Tibial artery (tissue), 4 donors: ENCODE measurements around the gene TNKS1BP1.
"Not testable (repeated sequence)": the region's sequence is repeated elsewhere in the genome, so short reads cannot be mapped to it uniquely, and the experiment has no call there.

Experiments
- DNase-seq, 2 donors: peaks; one replicate each; pipeline ENCODE4 v3.0.0-alpha.2; 2019
- H3K27ac ChIP-seq, 2 donors: fragments of 200-600 bp; sonication (generic) in 1 of 2; 1 replicate in 1 of 2; 2 replicates in 1 of 2; pipeline ENCODE4 v1.5.1; 2018 to 2019; ENCODE audit warnings: mild to moderate bottlenecking in 1 of 2
- H3K27me3 ChIP-seq, 2 donors: fragments of 200-600 bp; sonication (generic) in 1 of 2; one replicate each; pipeline versions ENCODE4 v1.5.1 to v1.6.0; 2016 to 2019
- H3K36me3 ChIP-seq, 3 donors: fragments of 200-600 bp; sonication (generic) in 2 of 3; one replicate each; pipeline ENCODE4 v1.5.1; 2016 to 2019; ENCODE audit warnings: mild to moderate bottlenecking in 2 of 3
- H3K4me1 ChIP-seq, 4 donors: fragments of 200-600 bp; sonication (generic) in 2 of 4; 1 replicate in 3 of 4; 2 replicates in 1 of 4; pipeline ENCODE4 v1.5.1; 2016 to 2019
- H3K4me3 ChIP-seq, 2 donors: fragments of 200-600 bp; sonication (generic) in 1 of 2; 1 replicate in 1 of 2; 2 replicates in 1 of 2; pipeline ENCODE4 v1.5.1; 2018 to 2019; ENCODE audit warnings: mild to moderate bottlenecking in 2 of 2
- H3K9me3 ChIP-seq, 3 donors: fragments of 200-600 bp; sonication (generic) in 1 of 3; one replicate each; pipeline ENCODE4 v1.5.1; 2016 to 2019
- CTCF ChIP-seq, 2 experiments: fragments of 200-600 bp in 1 of 2; fragments of 450-650 bp in 1 of 2; IDR thresholded peaks; one replicate each; pipeline ENCODE4 v1.5.1; 2017 to 2019; ENCODE audit warnings: antibody characterized with exemption in 2 of 2, mild to moderate bottlenecking in 1 of 2, moderate library complexity in 1 of 2
- intact Hi-C: fragments of 100-400 bp; cut with DNase I; formaldehyde crosslinking; loops from one replicate; pipeline ENCODE4 v1.15.0; 2023; ENCODE audit warnings: low total_unique reads

Gene TNKS1BP1

GRCh38 chr11:57341250-57341808 lies 16.6 kb upstream of the TNKS1BP1 start:
- Histone ChIP-seq H3K27ac (no peak overlapping the region), H3K9me3 (no peaks in the 10 kb centered on the region), H3K36me3 (no peaks in the 10 kb centered on the region), H3K4me1 (peaks cover 0 to 5% (median 2%) of the 10 kb centered on the region in 4 donors), H3K27me3 (peaks cover 0 to 20% of the 10 kb centered on the region in 2 donors), H3K4me3 (no peak overlapping the region)
- DNase-seq: no peak
- intact Hi-C loops: loop anchor here (10.0 kb wide), 1 partner anchor 93 kb away; no protein-coding TSS in a partner anchor
- TF ChIP-seq CTCF (IDR thresholded peaks at IDR 0.05): no peak

DNA sequence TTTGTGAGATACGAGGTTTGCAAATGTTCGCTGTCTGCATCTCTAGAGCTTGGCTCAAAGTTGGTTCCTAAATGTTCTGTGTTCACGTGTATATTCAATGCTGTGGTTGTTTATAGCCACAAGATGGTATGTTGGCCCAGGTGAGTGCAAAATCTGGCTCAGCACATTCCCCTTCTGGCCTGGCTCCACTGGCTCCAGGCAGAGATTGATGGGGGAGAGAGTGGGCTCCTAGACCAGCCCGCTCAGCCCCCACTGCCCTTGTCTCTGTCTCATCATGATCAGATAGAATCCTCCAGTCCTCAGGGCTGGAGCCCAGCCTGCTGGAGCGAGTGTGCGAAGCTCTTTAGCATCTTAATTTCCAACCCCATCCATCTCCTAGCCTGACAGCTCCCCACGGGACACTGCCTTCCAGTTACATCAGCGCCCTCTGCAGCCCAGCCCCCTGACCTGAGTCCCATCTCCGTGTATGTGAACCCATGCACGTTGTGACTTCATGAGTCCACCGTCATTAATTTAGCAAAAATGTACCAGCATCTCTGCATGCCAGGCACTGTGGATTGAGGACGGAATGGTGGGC lies 15.4 kb upstream of the TNKS1BP1 start:
- no peak overlapping the region for H3K27ac ChIP-seq
- peaks cover 0 to 8% (median 5%) of the 10 kb centered on the region in 4 donors for H3K4me1 ChIP-seq
- DNase-seq: no peak
- H3K9me3 ChIP-seq: no peaks in the 10 kb centered on the region
- no peak overlapping the region for H3K4me3 ChIP-seq
- H3K36me3 ChIP-seq: no peaks in the 10 kb centered on the region
- intact Hi-C loops: loop anchor here (10.0 kb wide), 1 partner anchor 95 kb away; no protein-coding TSS in a partner anchor
- peaks cover 0 to 20% of the 10 kb centered on the region in 2 donors for H3K27me3 ChIP-seq
- no peak for TF ChIP-seq CTCF (IDR thresholded peaks at IDR 0.05)

DNA sequence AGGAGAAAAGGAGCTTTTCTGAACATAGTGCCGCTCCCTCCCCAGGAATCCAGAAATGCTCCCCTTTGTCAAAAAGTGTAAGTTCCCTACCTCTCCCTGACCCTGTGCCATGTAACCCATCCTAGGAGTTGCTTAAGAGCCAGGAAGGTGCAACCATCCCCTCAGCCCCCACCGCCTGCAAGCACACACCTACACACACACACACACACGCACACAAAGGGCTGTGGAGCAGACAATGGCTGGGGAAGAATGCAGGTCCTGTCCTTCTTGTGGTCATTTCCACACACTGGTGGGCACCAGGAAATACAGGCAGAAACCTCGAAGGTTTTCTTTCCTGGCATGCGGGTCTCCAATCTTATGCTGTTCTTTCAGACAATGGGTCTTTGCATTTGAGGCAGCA lies 14.6 kb upstream of the TNKS1BP1 start:
- TF ChIP-seq CTCF (IDR thresholded peaks at IDR 0.05): no peak
- Histone ChIP-seq H3K4me1 (peaks cover 0 to 16% (median 12%) of the 10 kb centered on the region in 4 donors), H3K27me3 (peaks cover 0 to 20% of the 10 kb centered on the region in 2 donors), H3K4me3 (no peak overlapping the region), H3K9me3 (no peaks in the 10 kb centered on the region), H3K27ac (no peak overlapping the region), H3K36me3 (no peaks in the 10 kb centered on the region)
- no peak for DNase-seq
- intact Hi-C loops: loop anchor here (5.0 kb wide), 1 partner anchor 323 kb away; no protein-coding TSS in a partner anchor

- Histone ChIP-seq H3K27ac (no peak within 1 kb of the TSS), H3K27me3 (peaks cover 0 to 19% of the 10 kb centered on the region in 2 donors), H3K4me1 (peaks cover 0 to 17% (median 16%) of the 10 kb centered on the region in 4 donors), H3K4me3 (no peak within 1 kb of the TSS), H3K9me3 (no peaks in the 10 kb centered on the region), H3K36me3 (peaks cover 0 to 3% (median under 1%) of the 10 kb centered on the region in 3 donors)
- TF ChIP-seq CTCF (IDR thresholded peaks at IDR 0.05): no peak
- intact Hi-C loops: loop anchor here (5.0 kb wide), 1 partner anchor 324 kb away; no protein-coding TSS in a partner anchor
- DNase-seq: no peak
These were observed 13.4 kb upstream of the TNKS1BP1 start, which contains the start of gene P2RX3 for GRCh38 chr11:57338142-57338541. Gene P2RX3, plus strand, starts transcription at chr11:57338352. Its CDS starts 199 bp downstream, at chr11:57338551.

DNA sequence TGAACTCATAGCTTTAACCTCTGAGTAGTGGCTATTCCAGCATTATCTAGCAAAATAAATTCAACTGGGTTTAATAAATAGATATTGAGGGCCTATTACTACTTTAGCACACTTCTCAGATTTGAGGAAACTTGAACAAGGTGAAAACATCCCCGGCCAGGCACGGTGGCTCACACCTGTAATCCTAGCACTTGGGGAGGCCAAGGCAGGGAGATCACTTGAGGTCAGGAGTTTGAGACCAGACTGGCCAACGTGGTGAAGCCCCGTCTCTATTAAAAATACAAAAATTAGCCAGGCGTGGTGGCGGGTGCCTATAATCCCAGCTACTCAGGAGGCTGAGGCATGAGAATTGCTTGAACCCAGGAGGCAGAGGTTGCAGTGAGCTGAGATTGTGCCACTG lies 12.1 kb upstream of the TNKS1BP1 start:
- not testable (repeated sequence) for H3K27ac ChIP-seq, H3K9me3 ChIP-seq, H3K4me3 ChIP-seq, DNase-seq
- H3K4me1 ChIP-seq: peaks cover 0 to 17% (median 16%) of the 10 kb centered on the region in 4 donors
- H3K27me3 ChIP-seq: peaks cover 0 to 16% of the 10 kb centered on the region in 2 donors
- H3K36me3 ChIP-seq: peaks cover 12 to 16% (median 13%) of the 10 kb centered on the region in 3 donors
- intact Hi-C loops: loop anchor here (5.0 kb wide), 1 partner anchor 325 kb away; no protein-coding TSS in a partner anchor

GRCh38 chr11:57336111-57336666 lies 11.4 kb upstream of the TNKS1BP1 start:
- no peak for TF ChIP-seq CTCF (IDR thresholded peaks at IDR 0.05)
- no peaks in the 10 kb centered on the region for H3K9me3 ChIP-seq
- H3K4me1 ChIP-seq: peaks cover 0 to 17% (median 16%) of the 10 kb centered on the region in 4 donors
- peak overlapping the region; percentile 90 to 94 for H3K27ac ChIP-seq
- intact Hi-C loops: loop anchor here (5.0 kb wide), 1 partner anchor 326 kb away; no protein-coding TSS in a partner anchor
- peaks cover 18 to 23% (median 20%) of the 10 kb centered on the region in 3 donors for H3K36me3 ChIP-seq
- peak overlapping the region; percentile 83 to 95 for H3K4me3 ChIP-seq
- DNase-seq: no peak
- peaks cover 0 to 16% of the 10 kb centered on the region in 2 donors for H3K27me3 ChIP-seq
